ENCODE data around the gene WWOX. TPM values are rescaled to one million over a fixed set of nuclear protein-coding genes. Genes with fewer than 3 reads are reported as not detected.

Gene WWOX
- polyA plus RNA-seq, 2 of the 4 experiments (the other 2 are of a cell fraction), result 16.0 to 17.2 TPM

DNA sequence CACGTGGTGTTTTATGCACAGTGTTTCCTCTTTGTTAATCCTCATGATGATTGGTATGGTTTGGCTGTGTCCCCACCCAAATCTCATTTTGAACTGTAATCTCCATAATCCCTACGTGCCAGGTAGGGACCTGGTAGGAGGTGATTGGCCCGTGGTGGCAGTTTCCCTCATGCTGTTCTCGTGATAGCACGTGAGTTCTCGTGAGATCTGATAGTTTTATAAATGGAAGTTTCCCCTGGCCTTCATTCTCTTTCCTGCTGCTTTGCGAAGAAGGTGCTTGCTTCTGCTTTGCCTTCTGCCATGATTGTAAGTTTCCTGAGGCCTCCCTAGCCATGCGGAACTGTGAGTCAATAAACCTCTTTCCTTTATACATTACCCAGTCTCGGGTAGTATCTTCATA is 115.8 kb downstream of the WWOX start:
- H3K4me3 ChIP-seq, result no peak overlapping the region
- DNase-seq (ENCODE audit: low read depth in 1 of 2, low spot score in 1 of 2), result no peak
- WGBS (ENCODE audit: missing lambda C conversion rate), result 90% methylated on average over 9 of the region's 9 CpGs
- ChIA-PET POLR2A (no interaction called here), CTCF (no interaction called here)
- no peaks in the 10 kb centered on the region for H3K9me3 ChIP-seq
- H3K4me2 ChIP-seq, result no peak overlapping the region
- H3K27ac ChIP-seq, result no peak overlapping the region
- H3K4me1 ChIP-seq, result peaks cover 5% of the 10 kb centered on the region; the same call in 2 of the 3 replicates
- FAIRE-seq, result no peak
- ATAC-seq, result no peak
- TF ChIP-seq, protein P1, sequence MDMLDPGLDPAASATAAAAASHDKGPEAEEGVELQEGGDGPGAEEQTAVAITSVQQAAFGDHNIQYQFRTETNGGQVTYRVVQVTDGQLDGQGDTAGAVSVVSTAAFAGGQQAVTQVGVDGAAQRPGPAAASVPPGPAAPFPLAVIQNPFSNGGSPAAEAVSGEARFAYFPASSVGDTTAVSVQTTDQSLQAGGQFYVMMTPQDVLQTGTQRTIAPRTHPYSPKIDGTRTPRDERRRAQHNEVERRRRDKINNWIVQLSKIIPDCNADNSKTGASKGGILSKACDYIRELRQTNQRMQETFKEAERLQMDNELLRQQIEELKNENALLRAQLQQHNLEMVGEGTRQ (IDR thresholded peaks at IDR 0.05), result no peak
- TF ChIP-seq, protein P2, sequence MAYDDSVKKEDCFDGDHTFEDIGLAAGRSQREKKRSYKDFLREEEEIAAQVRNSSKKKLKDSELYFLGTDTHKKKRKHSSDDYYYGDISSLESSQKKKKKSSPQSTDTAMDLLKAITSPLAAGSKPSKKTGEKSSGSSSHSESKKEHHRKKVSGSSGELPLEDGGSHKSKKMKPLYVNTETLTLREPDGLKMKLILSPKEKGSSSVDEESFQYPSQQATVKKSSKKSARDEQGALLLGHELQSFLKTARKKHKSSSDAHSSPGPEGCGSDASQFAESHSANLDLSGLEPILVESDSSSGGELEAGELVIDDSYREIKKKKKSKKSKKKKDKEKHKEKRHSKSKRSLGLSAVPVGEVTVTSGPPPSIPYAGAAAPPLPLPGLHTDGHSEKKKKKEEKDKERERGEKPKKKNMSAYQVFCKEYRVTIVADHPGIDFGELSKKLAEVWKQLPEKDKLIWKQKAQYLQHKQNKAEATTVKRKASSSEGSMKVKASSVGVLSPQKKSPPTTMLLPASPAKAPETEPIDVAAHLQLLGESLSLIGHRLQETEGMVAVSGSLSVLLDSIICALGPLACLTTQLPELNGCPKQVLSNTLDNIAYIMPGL (CRISPR knock-in tag; IDR thresholded peaks at IDR 0.05; ENCODE audit: borderline replicate concordance), result no peak
- TF ChIP-seq NR3C1 (IDR thresholded peaks at IDR 0.05), result no peak
- no peak for TF ChIP-seq JUN (IDR thresholded peaks at IDR 0.05)

DNA sequence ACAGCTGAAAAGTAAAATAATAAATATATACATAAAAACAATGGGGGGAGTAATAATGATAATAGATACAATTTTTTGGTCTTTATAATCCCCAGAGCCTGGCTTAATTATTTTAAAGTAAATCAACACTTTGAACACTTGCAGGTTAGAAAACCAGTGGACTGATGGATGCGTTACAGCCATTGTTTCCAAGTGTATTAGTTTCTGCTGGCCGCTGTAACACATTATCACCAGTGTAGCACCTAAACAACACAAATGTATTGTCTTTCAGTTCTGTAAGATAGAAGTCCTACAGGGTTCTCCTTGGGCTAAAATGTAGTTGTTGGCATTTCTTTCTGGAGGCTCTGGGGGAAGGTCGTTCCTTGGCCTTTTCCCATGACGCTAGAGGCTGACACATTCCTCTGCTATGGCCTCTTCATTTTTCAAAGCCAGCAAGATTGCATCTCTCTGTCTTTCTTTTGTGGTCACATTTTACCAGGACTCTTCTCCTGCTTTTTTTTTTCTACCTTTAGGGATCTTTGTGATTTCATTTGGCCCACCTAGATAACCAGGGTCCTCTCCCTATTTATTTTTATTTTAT is 116.8 kb downstream of the WWOX start:
- no peak for DNase-seq (ENCODE audit: low read depth in 1 of 2, low spot score in 1 of 2)
- CTCF ChIA-PET, result no interaction called here
- no peaks in the 10 kb centered on the region for H3K4me1 ChIP-seq
- ATAC-seq, result no peak
- no peak overlapping the region for H3K4me2 ChIP-seq
- H3K4me3 ChIP-seq, result no peak overlapping the region
- H3K27ac ChIP-seq, result no peak overlapping the region
- no peak for FAIRE-seq
- no peaks in the 10 kb centered on the region for H3K9me3 ChIP-seq
- POLR2A ChIA-PET, result no interaction called here
- WGBS (ENCODE audit: missing lambda C conversion rate), result 91% methylated on average over 4 of the region's 4 CpGs
- TF ChIP-seq, protein P1 (IDR thresholded peaks at IDR 0.05), result no peak
- TF ChIP-seq, protein P3, sequence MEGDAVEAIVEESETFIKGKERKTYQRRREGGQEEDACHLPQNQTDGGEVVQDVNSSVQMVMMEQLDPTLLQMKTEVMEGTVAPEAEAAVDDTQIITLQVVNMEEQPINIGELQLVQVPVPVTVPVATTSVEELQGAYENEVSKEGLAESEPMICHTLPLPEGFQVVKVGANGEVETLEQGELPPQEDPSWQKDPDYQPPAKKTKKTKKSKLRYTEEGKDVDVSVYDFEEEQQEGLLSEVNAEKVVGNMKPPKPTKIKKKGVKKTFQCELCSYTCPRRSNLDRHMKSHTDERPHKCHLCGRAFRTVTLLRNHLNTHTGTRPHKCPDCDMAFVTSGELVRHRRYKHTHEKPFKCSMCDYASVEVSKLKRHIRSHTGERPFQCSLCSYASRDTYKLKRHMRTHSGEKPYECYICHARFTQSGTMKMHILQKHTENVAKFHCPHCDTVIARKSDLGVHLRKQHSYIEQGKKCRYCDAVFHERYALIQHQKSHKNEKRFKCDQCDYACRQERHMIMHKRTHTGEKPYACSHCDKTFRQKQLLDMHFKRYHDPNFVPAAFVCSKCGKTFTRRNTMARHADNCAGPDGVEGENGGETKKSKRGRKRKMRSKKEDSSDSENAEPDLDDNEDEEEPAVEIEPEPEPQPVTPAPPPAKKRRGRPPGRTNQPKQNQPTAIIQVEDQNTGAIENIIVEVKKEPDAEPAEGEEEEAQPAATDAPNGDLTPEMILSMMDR (IDR thresholded peaks at IDR 0.05), result no peak
- TF ChIP-seq HOXB5 (CRISPR knock-in tag; IDR thresholded peaks at IDR 0.05), result no peak
- TF ChIP-seq RNF2 (IDR thresholded peaks at IDR 0.05; ENCODE audit: borderline replicate concordance, low read depth), result no peak
- TF ChIP-seq POLR2AphosphoS2 (conservative IDR thresholded peaks at IDR 0.05; ENCODE audit: low read length), result no peak
- no peak for TF ChIP-seq KDM1A (IDR thresholded peaks at IDR 0.05; ENCODE audit: low read depth)
- TF ChIP-seq, protein P2 (CRISPR knock-in tag; IDR thresholded peaks at IDR 0.05; ENCODE audit: borderline replicate concordance), result no peak
- TF ChIP-seq CHD4 (IDR thresholded peaks at IDR 0.05; ENCODE audit: borderline replicate concordance), result no peak
- no peak for TF ChIP-seq ESRRA (IDR thresholded peaks at IDR 0.05; ENCODE audit: borderline replicate concordance, low read length)
- no peak for TF ChIP-seq SMC3 (IDR thresholded peaks at IDR 0.05)
- no peak for TF ChIP-seq HOXB13 (CRISPR knock-in tag; IDR thresholded peaks at IDR 0.05; ENCODE audit: low read depth)
- TF ChIP-seq, protein P4, sequence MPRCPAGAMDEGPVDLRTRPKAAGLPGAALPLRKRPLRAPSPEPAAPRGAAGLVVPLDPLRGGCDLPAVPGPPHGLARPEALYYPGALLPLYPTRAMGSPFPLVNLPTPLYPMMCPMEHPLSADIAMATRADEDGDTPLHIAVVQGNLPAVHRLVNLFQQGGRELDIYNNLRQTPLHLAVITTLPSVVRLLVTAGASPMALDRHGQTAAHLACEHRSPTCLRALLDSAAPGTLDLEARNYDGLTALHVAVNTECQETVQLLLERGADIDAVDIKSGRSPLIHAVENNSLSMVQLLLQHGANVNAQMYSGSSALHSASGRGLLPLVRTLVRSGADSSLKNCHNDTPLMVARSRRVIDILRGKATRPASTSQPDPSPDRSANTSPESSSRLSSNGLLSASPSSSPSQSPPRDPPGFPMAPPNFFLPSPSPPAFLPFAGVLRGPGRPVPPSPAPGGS (IDR thresholded peaks at IDR 0.05), result no peak
- TF ChIP-seq ZFP36 (IDR thresholded peaks at IDR 0.05; ENCODE audit: borderline replicate concordance, partially characterized antibody), result no peak
- TF ChIP-seq TP53 (CRISPR knock-in tag; IDR thresholded peaks at IDR 0.05), result no peak
